Esophagus mucosa (tissue), 1 donor: ENCODE data around the gene NOCT. TPM values are rescaled to one million over a fixed set of nuclear protein-coding genes. Genes with fewer than 3 reads are reported as not detected.
"Not testable (repeated sequence)": the region's sequence is repeated elsewhere in the genome, so short reads cannot be mapped to it uniquely, and the experiment has no call there.

Source experiments
- ATAC-seq: fragments of 200-7000 bp; cut with Tn5 transposase; one replicate; pipeline ENCODE4 v1.9.1; 2020
- total RNA-seq: library from RNA; stranded (reverse); gene quantifications from one replicate; pipeline ENCODE4 v1.2.4, GENCODE V29; 2023
- donor health status: DM: yes; HTN: yes; CAD: no.

Gene NOCT, protein sequence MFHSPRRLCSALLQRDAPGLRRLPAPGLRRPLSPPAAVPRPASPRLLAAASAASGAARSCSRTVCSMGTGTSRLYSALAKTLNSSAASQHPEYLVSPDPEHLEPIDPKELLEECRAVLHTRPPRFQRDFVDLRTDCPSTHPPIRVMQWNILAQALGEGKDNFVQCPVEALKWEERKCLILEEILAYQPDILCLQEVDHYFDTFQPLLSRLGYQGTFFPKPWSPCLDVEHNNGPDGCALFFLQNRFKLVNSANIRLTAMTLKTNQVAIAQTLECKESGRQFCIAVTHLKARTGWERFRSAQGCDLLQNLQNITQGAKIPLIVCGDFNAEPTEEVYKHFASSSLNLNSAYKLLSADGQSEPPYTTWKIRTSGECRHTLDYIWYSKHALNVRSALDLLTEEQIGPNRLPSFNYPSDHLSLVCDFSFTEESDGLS
- 11.2 TPM for total RNA-seq

DNA sequence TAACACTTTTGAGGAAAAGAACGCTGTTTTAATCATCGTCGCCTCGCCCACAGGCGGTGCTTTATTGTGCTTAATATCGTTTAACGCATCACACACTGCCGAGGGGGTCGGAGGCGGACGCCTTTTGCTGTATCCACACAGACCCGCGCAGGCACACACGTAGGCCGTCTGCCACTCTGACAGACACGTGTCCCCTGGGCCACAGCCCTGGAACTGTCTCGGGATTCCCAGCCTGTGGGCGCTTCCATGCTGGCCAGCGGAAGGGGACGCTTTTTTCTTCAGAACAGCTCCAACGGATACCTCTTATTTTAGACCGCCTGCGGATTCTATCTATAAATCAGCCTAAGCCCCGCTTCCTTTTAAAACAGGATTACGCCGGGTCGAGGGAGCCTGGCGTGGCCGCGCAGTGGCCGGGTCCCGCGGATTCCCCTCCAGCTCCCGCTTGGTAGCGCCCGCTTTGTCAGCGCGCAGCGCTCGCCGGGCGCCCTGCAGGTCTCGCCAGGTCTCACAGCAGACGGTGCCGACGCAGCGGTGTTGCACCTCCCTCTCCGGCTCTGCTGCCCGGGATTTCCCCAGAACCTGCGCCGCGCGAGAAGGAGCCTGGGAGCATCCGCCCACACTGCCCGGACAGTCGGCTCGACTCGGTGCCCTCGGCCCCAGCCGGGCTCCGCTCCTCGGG, at the start of gene NOCT:
NOCT (plus strand) TSS at position 513 of the 679 bp plus-strand sequence. CDS start 201 bp downstream, outside the sequence.
- ATAC-seq = peak; percentile 96

- ATAC-seq = peak; percentile 51
These were observed 48.3 kb upstream of the NOCT start for GRCh38 chr4:138967313-138967712.

DNA sequence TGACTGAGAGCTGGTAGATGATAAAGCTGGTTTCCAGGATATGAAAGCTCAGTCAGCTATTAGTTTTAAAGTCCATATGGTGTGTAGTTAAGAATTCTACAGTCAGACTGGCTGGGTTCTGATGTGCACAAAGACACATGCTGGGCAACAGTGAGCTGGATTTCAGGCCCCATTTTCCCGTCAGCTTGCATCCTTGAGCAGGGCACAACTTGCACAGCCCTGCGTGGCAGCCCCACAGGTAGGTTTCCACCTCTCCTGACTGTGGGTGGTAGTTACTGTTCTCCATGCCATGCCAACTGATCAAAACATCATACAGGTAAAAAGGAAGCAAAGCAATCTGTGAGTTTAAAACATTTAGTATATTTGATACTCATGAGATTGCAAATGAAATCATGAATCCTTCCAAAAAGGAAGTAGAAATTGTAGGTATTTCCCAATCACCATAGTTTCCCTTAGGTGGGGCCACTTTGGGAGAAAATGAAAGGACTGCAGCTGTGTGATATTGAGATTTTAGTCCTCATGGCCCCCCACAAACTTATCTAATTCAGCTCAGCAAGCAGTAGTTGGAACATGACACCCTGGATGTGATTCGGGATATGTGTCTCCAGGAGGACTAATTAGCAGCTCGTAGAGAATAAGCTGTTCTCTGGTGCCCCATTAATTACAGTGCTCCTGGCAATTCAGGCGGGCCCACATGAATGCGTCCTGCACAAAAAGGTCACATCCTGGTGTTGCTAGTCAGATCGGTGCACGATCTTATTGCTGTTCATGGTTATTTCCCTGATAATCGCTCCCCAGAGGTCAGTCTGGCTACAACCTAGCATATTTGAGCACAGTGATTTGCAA, 42.4 kb upstream of the NOCT start:
- no peak for ATAC-seq

DNA sequence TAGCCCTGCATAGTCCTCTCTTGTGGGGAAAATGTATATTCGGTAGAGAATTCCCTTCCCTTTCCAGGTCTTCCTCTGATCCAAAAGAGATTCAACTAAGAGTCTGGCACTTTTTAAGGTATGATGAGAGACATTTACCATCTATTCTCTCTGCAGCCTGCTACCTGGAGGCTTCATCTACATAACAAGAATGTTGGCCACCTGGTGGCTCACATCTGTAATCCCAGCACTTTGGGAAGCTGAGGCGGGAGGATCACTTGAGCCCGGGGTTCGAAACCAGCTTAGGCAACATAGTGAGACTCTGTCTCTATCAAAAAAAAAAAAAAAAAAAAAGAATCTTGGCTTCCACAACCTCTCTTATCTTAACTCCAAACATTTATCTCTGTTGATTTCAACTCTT, 40.4 kb upstream of the NOCT start:
- no peak for ATAC-seq

GRCh38 chr4:138976526-138976925, 39.1 kb upstream of the NOCT start:
- no peak for ATAC-seq

GRCh38 chr4:138977524-138977923, 38.1 kb upstream of the NOCT start:
- ATAC-seq = peak; percentile 17

- ATAC-seq = no peak
These were observed 37.5 kb upstream of the NOCT start for GRCh38 chr4:138978028-138978585.

DNA sequence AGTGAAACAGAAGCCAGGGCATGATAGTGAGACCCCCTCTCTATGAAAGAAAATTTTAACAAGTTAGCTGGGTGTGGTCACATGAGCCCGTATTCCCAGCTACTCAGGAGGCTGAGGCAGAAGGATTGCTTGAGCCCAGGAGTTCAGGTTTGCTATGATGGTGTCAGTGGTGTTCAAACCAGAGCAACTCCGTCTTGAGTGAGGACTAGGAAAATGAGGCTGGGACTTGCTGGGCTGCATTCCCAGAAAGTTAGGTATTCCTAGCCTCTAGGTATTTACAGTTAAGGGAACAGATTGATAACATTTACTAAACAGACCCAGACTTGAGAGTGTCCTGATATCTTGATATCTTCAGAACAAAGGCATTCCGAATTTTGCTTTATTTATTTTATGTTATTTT, 37.0 kb upstream of the NOCT start:
- ATAC-seq = no peak

- ATAC-seq = no peak
These were observed 35.8 kb upstream of the NOCT start for GRCh38 chr4:138979742-138980141.

DNA sequence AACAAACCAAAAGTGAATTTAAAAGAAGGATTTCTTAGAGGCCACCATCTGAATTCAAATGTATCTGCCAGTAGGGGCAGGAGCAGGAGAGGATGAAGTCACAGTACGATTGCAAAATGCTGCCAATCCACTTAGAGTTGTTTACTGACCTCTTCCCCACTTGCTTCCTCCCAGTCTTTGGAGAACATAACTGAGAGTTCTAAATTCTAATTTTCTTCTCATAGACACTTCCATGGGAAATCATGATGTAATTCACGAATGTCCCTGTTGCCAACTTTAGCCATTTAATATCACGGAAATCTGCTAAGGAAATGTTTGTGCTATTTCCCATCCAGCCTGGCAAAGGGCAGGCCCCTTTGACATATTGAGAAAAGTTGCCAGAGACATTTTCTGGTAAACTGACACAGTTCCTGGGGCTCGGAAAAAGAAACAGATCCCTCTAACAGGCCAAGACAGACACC, 33.6 kb upstream of the NOCT start:
- ATAC-seq = peak; percentile 60

DNA sequence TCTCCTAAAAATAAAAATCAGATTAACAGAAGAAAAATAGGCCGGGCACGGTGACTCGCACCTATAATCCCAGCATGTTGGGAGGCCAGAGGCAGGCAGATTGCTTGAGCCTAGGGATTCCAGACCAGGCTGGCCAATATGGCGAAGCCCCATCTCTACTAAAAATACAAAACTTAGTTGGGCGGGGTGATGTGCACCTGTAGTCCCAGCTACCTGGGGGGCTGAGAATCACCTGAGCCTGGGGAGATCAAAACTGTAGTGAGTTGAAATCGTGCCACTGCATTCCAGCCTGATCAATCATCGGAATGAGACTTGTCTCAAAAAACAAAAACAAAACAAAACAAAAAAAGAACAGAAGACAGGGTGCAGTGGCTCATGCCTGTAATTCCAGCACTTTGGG, 32.8 kb upstream of the NOCT start:
- ATAC-seq = no peak

GRCh38 chr4:138983690-138984089, 31.9 kb upstream of the NOCT start:
- no peak for ATAC-seq

GRCh38 chr4:138984647-138985046, 30.9 kb upstream of the NOCT start:
- ATAC-seq = no peak

GRCh38 chr4:138992676-138993075, 22.9 kb upstream of the NOCT start:
- ATAC-seq = no peak

GRCh38 chr4:138996090-138996489, 19.5 kb upstream of the NOCT start:
- no peak for ATAC-seq

GRCh38 chr4:138999666-139000065, 15.9 kb upstream of the NOCT start:
- no peak for ATAC-seq

- ATAC-seq = not testable (repeated sequence)
These were observed 15.4 kb upstream of the NOCT start for GRCh38 chr4:139000134-139000533.

- not testable (repeated sequence) for ATAC-seq
These were observed 14.2 kb upstream of the NOCT start for GRCh38 chr4:139001430-139001829.

- not testable (repeated sequence) for ATAC-seq
These were observed 11.9 kb upstream of the NOCT start for GRCh38 chr4:139003668-139004067.

GRCh38 chr4:139005774-139006173, 9.8 kb upstream of the NOCT start:
- ATAC-seq = no peak

GRCh38 chr4:139007640-139008039, 7.9 kb upstream of the NOCT start:
- peak; percentile 61 for ATAC-seq

DNA sequence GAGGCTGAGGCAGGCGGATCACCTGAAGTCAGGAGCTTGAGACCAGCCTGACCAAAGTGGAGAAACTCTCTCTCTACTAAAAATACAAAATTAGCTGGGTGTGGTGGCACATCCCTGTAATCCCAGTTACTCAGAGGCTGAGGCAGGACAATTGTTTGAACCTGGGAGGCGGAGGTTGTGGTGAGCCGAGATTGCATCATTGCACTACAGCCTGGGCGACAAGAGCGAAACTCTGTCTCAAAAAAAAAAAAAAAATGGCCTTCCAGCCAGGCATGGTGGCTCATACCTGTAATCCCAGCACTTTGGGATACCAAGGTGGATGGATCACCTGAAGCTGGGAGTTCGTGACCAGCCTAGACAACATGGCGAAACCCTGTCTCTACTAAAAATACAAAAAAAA, 7.3 kb upstream of the NOCT start:
- peak; percentile 34 for ATAC-seq

DNA sequence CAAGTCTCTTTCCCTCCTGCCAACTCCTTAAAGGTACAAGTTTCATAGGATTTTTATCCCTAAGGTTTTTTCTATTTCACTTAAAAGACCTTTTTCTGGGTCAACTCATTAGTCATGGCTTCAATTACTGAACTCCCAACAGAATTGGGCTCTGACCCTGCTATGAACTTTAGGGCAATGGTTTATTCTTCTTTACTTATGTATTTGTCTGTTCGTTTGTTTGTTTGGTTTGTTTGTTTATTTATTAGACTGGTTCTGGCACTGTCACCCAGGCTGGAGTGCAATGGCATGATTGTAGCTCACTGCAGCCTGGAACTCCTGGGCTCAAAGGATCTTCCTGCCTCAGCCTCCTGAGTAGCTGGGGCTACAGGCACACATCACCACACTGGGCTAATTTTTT, 5.9 kb upstream of the NOCT start:
- no peak for ATAC-seq
